H9 (cell line): ENCODE measurements around the gene VIPR2. TPM values are rescaled to one million over a fixed set of nuclear protein-coding genes. Genes with fewer than 3 reads are reported as not detected.

Experiments used
- DNase-seq: peaks from one replicate; pipeline ENCODE4 v3.0.0-alpha.2; 2017
- H2AFZ ChIP-seq: one replicate; pipeline ENCODE4 v1.6.1; 2013; ENCODE audit warnings: mild to moderate bottlenecking, low read length, control low read depth, moderate library complexity
- H2AK5ac ChIP-seq: 2 replicates; pipeline ENCODE4 v1.6.1; 2013; ENCODE audit warnings: low read length, control low read depth, mixed read lengths; ENCODE audit not compliant: insufficient read length
- H2BK120ac ChIP-seq: one replicate; pipeline ENCODE4 v1.6.1; 2013; ENCODE audit warnings: low read depth, mild to moderate bottlenecking, low read length, control low read depth, inconsistent platforms; ENCODE audit not compliant: poor library complexity, severe bottlenecking
- H2BK12ac ChIP-seq: 2 replicates; pipeline ENCODE4 v1.6.1; 2013; ENCODE audit warnings: low read length, control low read depth, mixed read lengths, low read depth; ENCODE audit not compliant: insufficient read length
- H2BK15ac ChIP-seq: 2 replicates; pipeline ENCODE4 v1.6.1; 2013; ENCODE audit warnings: low read depth, low read length, control low read depth
- H2BK20ac ChIP-seq: one replicate; pipeline ENCODE4 v1.6.1; 2013; ENCODE audit warnings: low read depth, mild to moderate bottlenecking, low read length, control low read depth, inconsistent platforms; ENCODE audit not compliant: poor library complexity, severe bottlenecking
- H2BK5ac ChIP-seq: 2 replicates; pipeline ENCODE4 v1.6.1; 2013; ENCODE audit warnings: low read length, control low read depth, mixed read lengths; ENCODE audit not compliant: insufficient read length
- H3K14ac ChIP-seq: 2 replicates; pipeline ENCODE4 v1.6.1; 2013; ENCODE audit warnings: low read length, control low read depth; ENCODE audit not compliant: insufficient read depth
- H3K18ac ChIP-seq: 2 replicates; pipeline ENCODE4 v1.6.1; 2013; ENCODE audit warnings: low read depth, mild to moderate bottlenecking, mixed read lengths, low read length, control low read depth; ENCODE audit not compliant: insufficient read length
- H3K23ac ChIP-seq: 2 replicates; pipeline ENCODE4 v1.6.1; 2013; ENCODE audit warnings: low read length, control low read depth, mixed read lengths, low read depth; ENCODE audit not compliant: insufficient read length
- H3K23me2 ChIP-seq: 2 replicates; pipeline ENCODE4 v1.6.1; 2013; ENCODE audit warnings: low read depth, mild to moderate bottlenecking, mixed read lengths, low read length, control low read depth; ENCODE audit not compliant: insufficient read length, poor library complexity, severe bottlenecking
- H3K27ac ChIP-seq: 2 replicates; pipeline ENCODE4 v1.5.1; 2013; ENCODE audit warnings: low read length, control low read depth, mixed read lengths, low read depth; ENCODE audit not compliant: insufficient read length
- H3K27me3 ChIP-seq: 2 replicates; pipeline ENCODE4 v1.6.1; 2013; ENCODE audit warnings: low read length, control low read depth, inconsistent platforms; ENCODE audit not compliant: insufficient read depth
- H3K4ac ChIP-seq: 2 replicates; pipeline ENCODE4 v1.6.1; 2013; ENCODE audit warnings: low read depth, mild to moderate bottlenecking, control low read depth, inconsistent platforms, low read length, moderate library complexity
- H3K4me1 ChIP-seq: 2 replicates; pipeline ENCODE4 v1.6.1; 2013; ENCODE audit warnings: low read length, control low read depth, inconsistent platforms; ENCODE audit not compliant: insufficient read depth
- H3K4me2 ChIP-seq: 2 replicates; pipeline ENCODE4 v1.6.1; 2013; ENCODE audit warnings: low read length, control low read depth, mixed read lengths; ENCODE audit not compliant: insufficient read length, insufficient read depth
- H3K56ac ChIP-seq: 2 replicates; pipeline ENCODE4 v1.6.1; 2013; ENCODE audit warnings: low read depth, mild to moderate bottlenecking, mixed read lengths, low read length, control low read depth; ENCODE audit not compliant: insufficient read length
- H3K79me1 ChIP-seq: 2 replicates; pipeline ENCODE4 v1.6.1; 2013; ENCODE audit warnings: low read depth, mild to moderate bottlenecking, moderate library complexity, low read length, control low read depth, inconsistent platforms; ENCODE audit not compliant: insufficient read depth, poor library complexity, severe bottlenecking
- H3K79me2 ChIP-seq: 2 replicates; pipeline ENCODE4 v1.6.1; 2013; ENCODE audit warnings: low read length, control low read depth, inconsistent platforms; ENCODE audit not compliant: insufficient read depth
- H3K9ac ChIP-seq: 2 replicates; pipeline ENCODE4 v1.6.1; 2013; ENCODE audit warnings: low read length, control low read depth, mixed read lengths; ENCODE audit not compliant: insufficient read length; ENCODE audit errors: extremely low read depth
- H3K9me3 ChIP-seq: one replicate; pipeline ENCODE4 v1.6.1; 2013; ENCODE audit warnings: low read depth, low read length, inconsistent platforms; ENCODE audit not compliant: control insufficient read depth
- H3T11ph ChIP-seq: one replicate; pipeline ENCODE4 v1.6.1; 2013; ENCODE audit warnings: mild to moderate bottlenecking, low read length, control low read depth, inconsistent platforms
- H4K20me1 ChIP-seq: one replicate; pipeline ENCODE4 v1.6.1; 2013; ENCODE audit not compliant: control insufficient read depth, insufficient read length, insufficient read depth
- H4K5ac ChIP-seq: 2 replicates; pipeline ENCODE4 v1.6.1; 2013; ENCODE audit warnings: low read depth, mild to moderate bottlenecking, mixed read lengths, low read length, control low read depth; ENCODE audit not compliant: insufficient read length
- H4K8ac ChIP-seq: replicated peaks from 2 replicates; pipeline ENCODE4 v1.6.1; 2013; ENCODE audit warnings: low read length, control low read depth, mixed read lengths, low read depth; ENCODE audit not compliant: insufficient read length
- H4K91ac ChIP-seq: 2 replicates; pipeline ENCODE4 v1.6.1; 2013; ENCODE audit warnings: low read depth, mild to moderate bottlenecking, moderate library complexity, mixed read lengths, low read length, control low read depth; ENCODE audit not compliant: insufficient read length
- H3K27ac Mint-ChIP-seq, 3 experiments: 2 replicates in 2 of 3; 3 replicates in 1 of 3; pipeline ENCODE4 v1.8.0; 2020 to 2021; ENCODE audit warnings: mixed read lengths in 3 of 3, mild to moderate bottlenecking in 1 of 3, moderate library complexity in 1 of 3
- H3K27me3 Mint-ChIP-seq: 2 replicates; pipeline ENCODE4 v1.8.0; 2021; ENCODE audit warnings: low read depth, mild to moderate bottlenecking, moderate library complexity, mixed read lengths
- H3K36me3 Mint-ChIP-seq, 3 experiments: 2 replicates in 2 of 3; 3 replicates in 1 of 3; pipeline ENCODE4 v1.8.0; 2020 to 2021; ENCODE audit warnings: low read depth in 3 of 3, mixed read lengths in 3 of 3; ENCODE audit not compliant: insufficient read depth in 1 of 3
- H3K4me1 Mint-ChIP-seq, 2 experiments: 2 replicates each; pipeline ENCODE4 v1.8.0; 2020; ENCODE audit warnings: mixed read lengths in 2 of 2
- H3K4me3 Mint-ChIP-seq, 2 experiments: 2 replicates in 1 of 2; 3 replicates in 1 of 2; pipeline ENCODE4 v1.8.0; 2020 to 2021; ENCODE audit warnings: mild to moderate bottlenecking in 2 of 2, mixed read lengths in 2 of 2, moderate library complexity in 1 of 2
- H3K9me3 Mint-ChIP-seq, 2 experiments: 2 replicates in 1 of 2; 3 replicates in 1 of 2; pipeline ENCODE4 v1.8.0; 2020; ENCODE audit warnings: mild to moderate bottlenecking in 2 of 2, mixed read lengths in 2 of 2, moderate library complexity in 1 of 2
- CTCF ChIP-seq: fragments of 200-600 bp; sonication (generic); conservative IDR thresholded peaks from 3 replicates; pipeline ENCODE4 v1.8.0; 2021; ENCODE audit warnings: antibody characterized with exemption, mild to moderate bottlenecking
- WGBS: extraction: QIAGEN DNeasy Blood & Tissue Kit; methylation state at CpG from one replicate; pipeline ENCODE4 v1.1.7; 2013; ENCODE audit warnings: missing lambda C conversion rate, low lambda C conversion rate, mixed read lengths; ENCODE audit not compliant: insufficient read length; ENCODE audit errors: extremely low coverage; 5-methylcytosine and 5-hydroxymethylcytosine counted together
- total RNA-seq: library from RNA; stranded (reverse); gene quantifications from 2 replicates; pipeline ENCODE4 v1.2.1, GENCODE V29; 2021

The VIPR2 gene
- total RNA-seq, 1 experiment from 2014 or later = 1.6 TPM

- Histone ChIP-seq H3K79me1 (no peaks in the 10 kb centered on the region), H3K23me2 (no peaks in the 10 kb centered on the region), H2BK120ac (no peak overlapping the region), H2AFZ (no peak overlapping the region), H2BK12ac (no peak overlapping the region), H3K27ac (no peak overlapping the region), H4K8ac (no peak overlapping the region), H3T11ph (no peak overlapping the region), H3K4me1 (0 out of 2 replicates have a peak, but pooled peaks cover 2% of the 10 kb centered on the region), H3K9ac (no peak overlapping the region), H3K4me2 (no peak overlapping the region), H3K27me3 (no peaks in the 10 kb centered on the region), H4K91ac (no peak overlapping the region), H3K9me3 (no peaks in the 10 kb centered on the region), H4K5ac (no peak overlapping the region), H2BK5ac (no peak overlapping the region), H3K14ac (no peak overlapping the region), H2BK15ac (no peak overlapping the region), H3K23ac (no peak overlapping the region), H3K56ac (no peak overlapping the region), H3K79me2 (no peaks in the 10 kb centered on the region), H3K4ac (no peak overlapping the region), H2BK20ac (no peak overlapping the region), H2AK5ac (no peak overlapping the region), H4K20me1 (no peaks in the 10 kb centered on the region), H3K18ac (no peak overlapping the region)
- DNase-seq = peak; percentile 88
- Mint-ChIP-seq H3K4me3 (no peak overlapping the region), H3K27me3 (peaks cover 12% of the 10 kb centered on the region), H3K9me3 (peaks cover 9 to 12% of the 10 kb centered on the region in 2 experiments; a peak in 4 of 5 replicates), H3K4me1 (peaks cover 15 to 24% of the 10 kb centered on the region in 2 experiments), H3K27ac (no peak overlapping the region), H3K36me3 (peaks cover 0 to 12% (median 0%) of the 10 kb centered on the region in 3 experiments; a peak in 2 of 7 replicates)
- peak; percentile 56; the same call in 2 of the 3 replicates for TF ChIP-seq CTCF
- no CpG with 5 or more reads among the region's 6 CpGs for WGBS
Measured at GRCh38 chr7:159020987-159021386, 123.7 kb downstream of the VIPR2 start.
